Measurements from ENCODE around the gene TMEM244.

Gene TMEM244

GRCh38 chr6:129801909-129802308 is 59.2 kb downstream of the TMEM244 start:
- no peak for DNase-seq

GRCh38 chr6:129795261-129795660 is 65.9 kb downstream of the TMEM244 start:
- no peak for DNase-seq

GRCh38 chr6:129793447-129793846 is 67.7 kb downstream of the TMEM244 start:
- no peak for DNase-seq

GRCh38 chr6:129792049-129792448 is 69.1 kb downstream of the TMEM244 start:
- no peak for DNase-seq

GRCh38 chr6:129790785-129791184 is 70.3 kb downstream of the TMEM244 start:
- no peak for DNase-seq

- DNase-seq, result no peak
Measured at GRCh38 chr6:129789974-129790373, 71.1 kb downstream of the TMEM244 start.

GRCh38 chr6:129787816-129788215 is 73.3 kb downstream of the TMEM244 start:
- DNase-seq, result no peak

- no peak for DNase-seq
Measured at GRCh38 chr6:129786548-129786947, 74.6 kb downstream of the TMEM244 start.

GRCh38 chr6:129785756-129786135 is 75.4 kb downstream of the TMEM244 start:
- no peak for DNase-seq

GRCh38 chr6:129785047-129785755 is 75.9 kb downstream of the TMEM244 start:
- no peak for DNase-seq
